ENCODE measurements around the gene PSMD1.
"Not testable (repeated sequence)": the region's sequence is repeated elsewhere in the genome, so short reads cannot be mapped to it uniquely, and the experiment has no call there.

Gene PSMD1

DNA sequence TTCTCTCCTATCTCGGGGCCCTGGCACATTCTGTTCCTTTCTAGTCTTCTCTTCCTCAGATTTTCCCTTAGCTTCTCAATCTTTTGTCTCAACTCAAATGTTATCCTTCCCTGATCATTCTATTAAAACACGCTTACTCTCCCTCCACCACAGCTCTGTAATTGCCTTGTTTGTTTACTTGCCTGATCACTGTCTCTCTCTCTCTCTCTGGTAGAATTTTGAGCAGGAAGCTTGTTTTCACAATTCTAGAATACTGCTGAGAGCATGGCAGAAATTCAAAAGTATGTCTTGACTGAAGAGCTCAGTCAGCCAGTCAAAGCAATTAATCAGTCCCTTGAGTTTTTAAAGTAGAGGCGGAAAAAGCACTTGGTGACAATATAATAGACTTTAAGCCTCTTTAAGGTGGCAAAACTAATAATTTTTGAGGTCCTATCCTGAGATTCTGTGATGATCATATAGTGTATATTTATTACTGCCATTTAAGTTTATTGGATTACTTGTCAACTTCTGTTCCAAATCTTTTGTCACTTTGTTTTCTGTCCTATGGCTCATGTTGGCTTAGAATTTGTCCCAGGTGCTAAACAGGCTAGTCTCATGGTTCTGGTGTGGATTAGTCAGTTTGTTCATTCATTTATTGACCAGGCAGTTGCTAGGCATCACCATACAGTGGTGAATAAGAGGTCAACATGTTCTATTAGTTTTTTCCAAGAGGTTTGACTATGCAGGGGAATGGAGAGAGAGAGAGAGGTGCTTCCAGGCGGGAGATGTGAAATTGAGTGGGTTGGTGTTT lies 2.3 kb downstream of the PSMD1 start:
- H3K4me3 ChIP-seq (ENCODE audit: low read length) = no peak overlapping the region; the same call in 1 of the 2 replicates
- TF ChIP-seq, protein P1, sequence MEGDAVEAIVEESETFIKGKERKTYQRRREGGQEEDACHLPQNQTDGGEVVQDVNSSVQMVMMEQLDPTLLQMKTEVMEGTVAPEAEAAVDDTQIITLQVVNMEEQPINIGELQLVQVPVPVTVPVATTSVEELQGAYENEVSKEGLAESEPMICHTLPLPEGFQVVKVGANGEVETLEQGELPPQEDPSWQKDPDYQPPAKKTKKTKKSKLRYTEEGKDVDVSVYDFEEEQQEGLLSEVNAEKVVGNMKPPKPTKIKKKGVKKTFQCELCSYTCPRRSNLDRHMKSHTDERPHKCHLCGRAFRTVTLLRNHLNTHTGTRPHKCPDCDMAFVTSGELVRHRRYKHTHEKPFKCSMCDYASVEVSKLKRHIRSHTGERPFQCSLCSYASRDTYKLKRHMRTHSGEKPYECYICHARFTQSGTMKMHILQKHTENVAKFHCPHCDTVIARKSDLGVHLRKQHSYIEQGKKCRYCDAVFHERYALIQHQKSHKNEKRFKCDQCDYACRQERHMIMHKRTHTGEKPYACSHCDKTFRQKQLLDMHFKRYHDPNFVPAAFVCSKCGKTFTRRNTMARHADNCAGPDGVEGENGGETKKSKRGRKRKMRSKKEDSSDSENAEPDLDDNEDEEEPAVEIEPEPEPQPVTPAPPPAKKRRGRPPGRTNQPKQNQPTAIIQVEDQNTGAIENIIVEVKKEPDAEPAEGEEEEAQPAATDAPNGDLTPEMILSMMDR (conservative IDR thresholded peaks at IDR 0.05; ENCODE audit: low read length) = no peak
- peak; percentile 36 for DNase-seq (ENCODE audit: low read depth)

DNA sequence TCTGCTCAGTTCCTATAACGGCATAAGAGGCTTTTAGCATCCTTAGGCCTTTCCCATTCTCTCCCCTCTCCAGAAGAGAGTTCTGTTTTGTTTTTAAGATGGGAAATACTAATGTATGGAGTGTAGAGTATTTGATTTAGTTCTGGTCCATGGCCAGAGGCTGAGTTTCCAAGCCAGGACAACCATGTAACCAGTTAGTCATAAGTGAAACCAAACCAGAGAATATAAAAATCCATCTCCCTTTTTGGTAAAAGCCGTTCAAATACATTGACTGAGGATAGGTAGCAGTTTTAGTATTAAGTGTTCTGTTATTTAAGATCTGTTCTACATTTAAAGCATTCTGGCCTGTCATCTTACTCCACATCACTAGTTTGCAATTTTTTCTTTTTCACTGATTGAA lies 3.1 kb downstream of the PSMD1 start:
- TF ChIP-seq, protein P1 (conservative IDR thresholded peaks at IDR 0.05; ENCODE audit: low read length) = no peak
- H3K4me3 ChIP-seq (ENCODE audit: low read length) = no peak overlapping the region
- peak; percentile 12 for DNase-seq (ENCODE audit: low read depth)

DNA sequence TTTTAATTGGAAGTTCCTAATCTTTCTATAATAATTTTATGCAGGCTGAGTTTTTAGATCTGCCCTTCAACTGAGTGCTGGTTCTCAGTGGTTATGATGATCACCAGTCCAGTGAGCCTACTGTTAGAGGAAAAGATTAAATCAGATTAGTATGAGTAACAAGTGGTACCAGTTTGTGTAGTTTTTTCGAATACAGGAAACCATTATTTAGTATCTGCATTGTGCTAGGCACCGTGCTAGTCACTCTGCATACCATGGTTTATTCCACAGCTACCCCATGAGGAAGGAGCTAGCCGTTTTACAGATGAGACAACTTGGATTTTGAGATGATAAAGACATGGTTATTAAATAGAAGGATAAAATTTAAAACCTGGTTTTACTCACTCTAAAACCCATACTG lies 6.1 kb downstream of the PSMD1 start:
- H3K4me3 ChIP-seq (ENCODE audit: low read length) = no peak overlapping the region
- no peak for DNase-seq (ENCODE audit: low read depth)
- TF ChIP-seq, protein P1 (conservative IDR thresholded peaks at IDR 0.05; ENCODE audit: low read length) = no peak

DNA sequence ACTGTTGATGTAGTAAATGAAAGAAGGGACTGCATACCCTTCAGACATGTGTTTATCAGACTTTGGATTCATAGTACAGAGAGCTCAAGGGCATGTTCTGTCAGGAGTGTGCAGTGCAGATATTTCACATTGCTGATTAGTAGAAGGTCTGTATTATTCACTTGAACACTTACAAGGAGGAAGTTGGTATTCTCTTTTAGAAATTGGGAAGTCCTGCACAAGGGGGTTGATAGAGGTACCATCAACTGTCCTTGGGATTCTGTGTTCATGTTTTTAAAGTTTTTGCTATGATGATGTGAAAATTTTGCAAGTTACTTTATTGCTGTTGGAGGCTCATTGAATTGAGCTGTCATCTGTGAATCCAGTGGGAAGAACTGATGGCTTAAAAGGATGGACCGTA lies 6.7 kb downstream of the PSMD1 start:
- no peak overlapping the region for H3K4me3 ChIP-seq (ENCODE audit: low read length)
- TF ChIP-seq, protein P1 (conservative IDR thresholded peaks at IDR 0.05; ENCODE audit: low read length) = no peak
- no peak for DNase-seq (ENCODE audit: low read depth)

DNA sequence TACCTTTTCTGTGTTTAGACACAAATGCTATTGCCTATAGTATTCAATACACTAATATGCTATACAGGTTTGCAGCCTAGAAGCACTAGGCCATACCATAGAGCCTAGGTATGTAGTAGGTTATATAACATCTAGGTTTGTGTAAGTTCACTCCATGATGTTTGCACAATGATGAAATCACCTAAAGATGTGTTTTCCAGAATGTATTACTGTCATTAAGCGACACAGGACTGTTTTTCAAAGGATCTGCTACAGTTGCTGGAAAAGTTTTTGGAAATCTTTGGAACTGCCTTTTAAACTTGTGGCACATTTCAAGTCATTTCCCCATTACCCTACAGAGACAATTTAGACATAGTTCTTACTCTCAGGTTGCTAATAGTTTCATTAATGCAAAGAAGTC lies 9.3 kb downstream of the PSMD1 start:
- TF ChIP-seq, protein P1 (conservative IDR thresholded peaks at IDR 0.05; ENCODE audit: low read length) = no peak
- no peak overlapping the region for H3K4me3 ChIP-seq (ENCODE audit: low read length)
- no peak for DNase-seq (ENCODE audit: low read depth)

DNA sequence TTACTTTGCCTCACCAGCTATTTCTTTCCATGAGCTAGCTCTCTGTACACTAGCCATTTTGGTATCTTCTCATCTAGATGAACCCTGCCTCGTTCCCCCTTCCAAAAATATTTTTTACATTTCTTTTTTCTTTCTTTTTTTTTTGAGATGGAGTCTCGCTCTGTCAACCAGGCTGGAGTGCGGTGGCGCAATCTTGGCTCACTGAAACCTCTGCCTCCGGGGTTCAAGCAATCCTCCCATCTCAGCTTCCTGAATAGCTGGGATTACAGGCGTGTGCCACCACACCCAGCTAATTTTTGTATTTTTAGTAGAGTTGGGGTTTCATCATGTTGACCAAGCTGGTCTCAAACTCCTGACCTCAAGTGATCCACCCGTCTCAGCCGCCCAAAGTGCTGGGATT lies 10.9 kb downstream of the PSMD1 start:
- not testable (repeated sequence) for H3K4me3 ChIP-seq (ENCODE audit: low read length); DNase-seq (ENCODE audit: low read depth)

DNA sequence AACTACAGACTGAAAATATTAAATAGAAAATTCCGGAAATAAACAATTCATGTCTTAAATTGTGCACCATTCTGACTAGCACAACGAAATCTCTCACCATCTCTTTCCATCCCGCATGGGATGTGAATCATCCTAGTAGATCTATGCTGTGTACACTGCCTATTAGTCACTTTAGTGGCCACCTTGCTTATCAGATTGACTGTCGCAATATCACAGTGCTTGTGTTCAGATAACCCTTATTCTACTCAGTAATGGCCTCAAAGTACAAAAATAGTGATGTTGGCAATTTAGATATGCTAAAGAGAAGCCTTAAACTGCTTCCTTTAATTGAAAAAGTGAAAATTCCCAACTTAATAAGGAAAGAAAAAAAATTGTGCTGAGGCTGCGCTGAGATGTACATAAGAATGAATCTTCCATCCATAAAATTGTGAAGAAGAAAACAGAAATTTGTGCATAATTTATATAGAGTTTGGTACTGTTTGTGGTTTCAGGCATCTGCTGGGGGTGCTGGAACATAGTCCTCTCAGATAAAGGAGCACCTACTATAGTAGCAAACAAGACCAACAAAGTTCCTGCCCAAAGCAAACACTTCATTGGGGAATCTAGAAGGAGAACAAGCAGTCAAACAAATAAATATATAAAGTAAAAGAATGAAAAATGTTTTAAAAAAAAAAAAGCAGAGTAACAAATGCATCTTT lies 12.0 kb downstream of the PSMD1 start:
- TF ChIP-seq, protein P1 (conservative IDR thresholded peaks at IDR 0.05; ENCODE audit: low read length) = no peak
- no peak for DNase-seq (ENCODE audit: low read depth)
- no peak overlapping the region for H3K4me3 ChIP-seq (ENCODE audit: low read length)

Data from AG10803 (cell line).